Measurements from ENCODE around the gene IDI2. TPM values are rescaled to one million over a fixed set of nuclear protein-coding genes. Genes with fewer than 3 reads are reported as not detected.

The IDI2 gene
- polyA plus RNA-seq, 2 of the 4 experiments (the other 2 are of a cell fraction) = not detected

DNA sequence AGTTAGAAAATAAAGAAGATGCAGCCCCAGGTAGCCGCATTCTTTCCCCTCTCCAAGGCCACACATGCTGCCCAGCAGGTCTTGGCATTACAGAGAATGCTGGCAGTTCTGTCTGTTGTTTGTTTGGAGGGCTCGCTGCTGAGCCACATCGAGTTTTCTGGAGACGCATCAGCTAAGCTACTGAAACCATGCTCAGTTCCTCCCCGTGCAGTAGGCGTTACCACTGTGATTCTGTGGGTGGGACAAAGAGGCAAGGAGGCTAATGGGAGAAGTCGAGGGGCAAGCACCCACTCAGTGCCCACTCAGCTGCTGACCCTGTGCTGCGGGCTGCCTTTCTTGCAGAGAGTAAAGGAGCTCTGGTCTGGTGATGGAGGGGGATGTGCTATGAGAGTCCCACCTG, 52.9 kb downstream of the IDI2 start:
- no peak for TF ChIP-seq HEYL (CRISPR knock-in tag; IDR thresholded peaks at IDR 0.05)
- no peak for TF ChIP-seq CHD4 (IDR thresholded peaks at IDR 0.05; ENCODE audit: borderline replicate concordance)
- TF ChIP-seq FOSL2 (IDR thresholded peaks at IDR 0.05) = no peak
- no peak for TF ChIP-seq FOSL2 (CRISPR knock-in tag; IDR thresholded peaks at IDR 0.05)
- no peak for TF ChIP-seq SREBF2 (IDR thresholded peaks at IDR 0.05)
- no peak for TF ChIP-seq PHF8 (IDR thresholded peaks at IDR 0.05; ENCODE audit: borderline replicate concordance, low read depth)
- no peak for TF ChIP-seq RNF2 (IDR thresholded peaks at IDR 0.05; ENCODE audit: borderline replicate concordance, low read depth)
- TF ChIP-seq POLR2AphosphoS2 (conservative IDR thresholded peaks at IDR 0.05; ENCODE audit: low read length) = no peak
- TF ChIP-seq MYC (IDR thresholded peaks at IDR 0.05; ENCODE audit: borderline replicate concordance, low read length) = no peak
- TF ChIP-seq ZFP36 (IDR thresholded peaks at IDR 0.05; ENCODE audit: borderline replicate concordance, partially characterized antibody) = no peak
- TF ChIP-seq, protein P1, sequence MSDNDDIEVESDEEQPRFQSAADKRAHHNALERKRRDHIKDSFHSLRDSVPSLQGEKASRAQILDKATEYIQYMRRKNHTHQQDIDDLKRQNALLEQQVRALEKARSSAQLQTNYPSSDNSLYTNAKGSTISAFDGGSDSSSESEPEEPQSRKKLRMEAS (IDR thresholded peaks at IDR 0.05) = no peak
- TF ChIP-seq NR3C1 (IDR thresholded peaks at IDR 0.05) = no peak
- no peak for TF ChIP-seq KDM1A (IDR thresholded peaks at IDR 0.05; ENCODE audit: low read depth)
- TF ChIP-seq TP53 (CRISPR knock-in tag; IDR thresholded peaks at IDR 0.05) = no peak
- TF ChIP-seq, protein P2, sequence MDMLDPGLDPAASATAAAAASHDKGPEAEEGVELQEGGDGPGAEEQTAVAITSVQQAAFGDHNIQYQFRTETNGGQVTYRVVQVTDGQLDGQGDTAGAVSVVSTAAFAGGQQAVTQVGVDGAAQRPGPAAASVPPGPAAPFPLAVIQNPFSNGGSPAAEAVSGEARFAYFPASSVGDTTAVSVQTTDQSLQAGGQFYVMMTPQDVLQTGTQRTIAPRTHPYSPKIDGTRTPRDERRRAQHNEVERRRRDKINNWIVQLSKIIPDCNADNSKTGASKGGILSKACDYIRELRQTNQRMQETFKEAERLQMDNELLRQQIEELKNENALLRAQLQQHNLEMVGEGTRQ (IDR thresholded peaks at IDR 0.05) = no peak
- no peak for TF ChIP-seq MAZ (IDR thresholded peaks at IDR 0.05; ENCODE audit: borderline replicate concordance, low read depth, low read length)
- no peak for TF ChIP-seq ZC3H11A (IDR thresholded peaks at IDR 0.05)
- TF ChIP-seq, protein P3, sequence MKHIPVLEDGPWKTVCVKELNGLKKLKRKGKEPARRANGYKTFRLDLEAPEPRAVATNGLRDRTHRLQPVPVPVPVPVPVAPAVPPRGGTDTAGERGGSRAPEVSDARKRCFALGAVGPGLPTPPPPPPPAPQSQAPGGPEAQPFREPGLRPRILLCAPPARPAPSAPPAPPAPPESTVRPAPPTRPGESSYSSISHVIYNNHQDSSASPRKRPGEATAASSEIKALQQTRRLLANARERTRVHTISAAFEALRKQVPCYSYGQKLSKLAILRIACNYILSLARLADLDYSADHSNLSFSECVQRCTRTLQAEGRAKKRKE (CRISPR knock-in tag; IDR thresholded peaks at IDR 0.05; ENCODE audit: low read depth) = no peak
- no peak for TF ChIP-seq NFE2L2 (conservative IDR thresholded peaks at IDR 0.05; ENCODE audit: low read length)
- no peak for TF ChIP-seq RARB (CRISPR knock-in tag; IDR thresholded peaks at IDR 0.05)
- POLR2A ChIA-PET = no interaction called here
- Histone ChIP-seq H3K4me3 (no peak overlapping the region), H3K9me3 (0 out of 3 replicates have a peak, but pooled peaks cover under 1% of the 10 kb centered on the region), H3K27ac (no peak overlapping the region), H3K4me1 (peaks cover 24% of the 10 kb centered on the region), H3K4me2 (no peak overlapping the region)
- no peak for DNase-seq (ENCODE audit: low read depth in 1 of 2, low spot score in 1 of 2)
- ATAC-seq = no peak
- 82% methylated on average over 8 of the region's 8 CpGs for WGBS (ENCODE audit: missing lambda C conversion rate)
- CTCF ChIA-PET = interaction anchor here (1.0 to 1.8 kb wide), 2 partner anchors 10 kb away, joined by 3 to 5 read pairs; no protein-coding TSS in a partner anchor
- FAIRE-seq = no peak

DNA sequence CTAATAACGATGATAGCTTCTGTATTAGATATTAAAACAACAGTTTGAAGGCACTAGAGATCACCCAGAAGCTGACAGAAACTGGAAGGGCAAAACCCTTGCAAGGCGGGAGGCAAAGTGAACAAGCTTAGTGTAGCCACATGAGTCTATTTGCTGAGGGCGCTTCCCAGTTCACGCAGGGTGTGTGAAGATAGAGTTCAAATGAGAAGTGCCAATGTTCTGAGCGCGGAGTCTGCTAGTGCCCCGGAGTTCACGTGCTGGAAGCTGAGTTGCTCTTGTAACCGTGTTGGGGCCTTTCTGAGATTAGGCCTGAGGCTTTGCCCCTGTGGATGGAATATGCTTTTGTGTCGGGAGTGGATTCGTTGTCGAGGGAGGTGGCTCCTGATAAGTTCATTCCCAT, 54.0 kb downstream of the IDI2 start:
- TF ChIP-seq RFX5 (IDR thresholded peaks at IDR 0.05) (no peak), MAZ (IDR thresholded peaks at IDR 0.05; ENCODE audit: borderline replicate concordance, low read depth, low read length) (no peak), MYC (IDR thresholded peaks at IDR 0.05; ENCODE audit: borderline replicate concordance, low read length) (no peak), CEBPB (IDR thresholded peaks at IDR 0.05) (no peak), NR3C1 (IDR thresholded peaks at IDR 0.05) (no peak), JUN (IDR thresholded peaks at IDR 0.05) (no peak), EP300 (IDR thresholded peaks at IDR 0.05) (no peak), RCOR1 (IDR thresholded peaks at IDR 0.05; ENCODE audit: low read depth, low read length) (no peak), CBX8 (IDR thresholded peaks at IDR 0.05) (no peak), HOXB13 (CRISPR knock-in tag; IDR thresholded peaks at IDR 0.05; ENCODE audit: low read depth) (no peak), ZFP36 (IDR thresholded peaks at IDR 0.05; ENCODE audit: borderline replicate concordance, partially characterized antibody) (no peak), RAD21 (conservative IDR thresholded peaks at IDR 0.05 in 1 of 2, IDR thresholded peaks at IDR 0.05 in 1 of 2) (no peak), MAFK (IDR thresholded peaks at IDR 0.05; ENCODE audit: partially characterized antibody) (no peak), FOSB (CRISPR knock-in tag; IDR thresholded peaks at IDR 0.05) (no peak), SMC3 (IDR thresholded peaks at IDR 0.05) (no peak)
- TF ChIP-seq, protein P4, sequence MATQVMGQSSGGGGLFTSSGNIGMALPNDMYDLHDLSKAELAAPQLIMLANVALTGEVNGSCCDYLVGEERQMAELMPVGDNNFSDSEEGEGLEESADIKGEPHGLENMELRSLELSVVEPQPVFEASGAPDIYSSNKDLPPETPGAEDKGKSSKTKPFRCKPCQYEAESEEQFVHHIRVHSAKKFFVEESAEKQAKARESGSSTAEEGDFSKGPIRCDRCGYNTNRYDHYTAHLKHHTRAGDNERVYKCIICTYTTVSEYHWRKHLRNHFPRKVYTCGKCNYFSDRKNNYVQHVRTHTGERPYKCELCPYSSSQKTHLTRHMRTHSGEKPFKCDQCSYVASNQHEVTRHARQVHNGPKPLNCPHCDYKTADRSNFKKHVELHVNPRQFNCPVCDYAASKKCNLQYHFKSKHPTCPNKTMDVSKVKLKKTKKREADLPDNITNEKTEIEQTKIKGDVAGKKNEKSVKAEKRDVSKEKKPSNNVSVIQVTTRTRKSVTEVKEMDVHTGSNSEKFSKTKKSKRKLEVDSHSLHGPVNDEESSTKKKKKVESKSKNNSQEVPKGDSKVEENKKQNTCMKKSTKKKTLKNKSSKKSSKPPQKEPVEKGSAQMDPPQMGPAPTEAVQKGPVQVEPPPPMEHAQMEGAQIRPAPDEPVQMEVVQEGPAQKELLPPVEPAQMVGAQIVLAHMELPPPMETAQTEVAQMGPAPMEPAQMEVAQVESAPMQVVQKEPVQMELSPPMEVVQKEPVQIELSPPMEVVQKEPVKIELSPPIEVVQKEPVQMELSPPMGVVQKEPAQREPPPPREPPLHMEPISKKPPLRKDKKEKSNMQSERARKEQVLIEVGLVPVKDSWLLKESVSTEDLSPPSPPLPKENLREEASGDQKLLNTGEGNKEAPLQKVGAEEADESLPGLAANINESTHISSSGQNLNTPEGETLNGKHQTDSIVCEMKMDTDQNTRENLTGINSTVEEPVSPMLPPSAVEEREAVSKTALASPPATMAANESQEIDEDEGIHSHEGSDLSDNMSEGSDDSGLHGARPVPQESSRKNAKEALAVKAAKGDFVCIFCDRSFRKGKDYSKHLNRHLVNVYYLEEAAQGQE (IDR thresholded peaks at IDR 0.05) = no peak
- WGBS (ENCODE audit: missing lambda C conversion rate) = 79% methylated on average over 12 of the region's 12 CpGs
- Histone ChIP-seq H3K9me3 (no peaks in the 10 kb centered on the region), H3K4me3 (no peak overlapping the region), H3K4me2 (peak overlapping the region; percentile 62), H3K4me1 (peaks cover 24% of the 10 kb centered on the region), H3K27ac (no peak overlapping the region)
- POLR2A ChIA-PET = interaction anchor here (1.5 kb wide), 1 partner anchor 16 kb away, joined by 3 read pairs; the partner anchor contains the start of gene GTPBP4
- no peak for FAIRE-seq
- CTCF ChIA-PET = interaction anchor here (0.8 to 1.3 kb wide), 2 partner anchors 15 to 45 kb away, joined by 3 read pairs; no protein-coding TSS in a partner anchor
- DNase-seq (ENCODE audit: low read depth in 1 of 2, low spot score in 1 of 2) = no peak
- ATAC-seq = no peak

Data from A549 (cell line).